Stimulated activated naive CD4-positive, alpha-beta T cell treated with Interleukin-2 at 50 U/mL for 16 hours (primary cell): ENCODE measurements around the gene CDKAL1.
"Not testable (repeated sequence)": the region's sequence is repeated elsewhere in the genome, so short reads cannot be mapped to it uniquely, and the experiment has no call there.

Experiments
- DNase-seq: peaks from one replicate; lab custom pipeline; 2025; lab: John Stamatoyannopoulos, UW

CDKAL1 gene

DNA sequence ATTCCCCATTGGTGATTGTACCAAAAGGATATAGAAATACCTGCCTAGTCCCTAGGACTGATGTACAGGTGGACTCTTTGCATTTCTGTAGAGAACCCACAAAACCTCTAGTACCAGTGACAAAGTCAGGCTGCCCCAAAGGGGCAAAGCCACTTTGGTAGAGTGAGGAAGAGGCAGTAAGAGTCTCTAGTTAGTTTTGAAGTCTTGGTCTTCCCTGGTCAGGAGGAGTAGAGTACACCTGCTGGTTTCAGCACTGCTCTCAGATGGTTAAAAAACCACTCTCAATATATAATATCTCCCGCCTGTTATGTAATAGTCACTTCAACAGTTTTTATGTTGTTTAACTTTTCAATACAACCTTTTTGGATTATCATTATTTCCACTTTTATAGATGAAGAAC is 344.9 kb downstream of the CDKAL1 start:
- no peak for DNase-seq

DNA sequence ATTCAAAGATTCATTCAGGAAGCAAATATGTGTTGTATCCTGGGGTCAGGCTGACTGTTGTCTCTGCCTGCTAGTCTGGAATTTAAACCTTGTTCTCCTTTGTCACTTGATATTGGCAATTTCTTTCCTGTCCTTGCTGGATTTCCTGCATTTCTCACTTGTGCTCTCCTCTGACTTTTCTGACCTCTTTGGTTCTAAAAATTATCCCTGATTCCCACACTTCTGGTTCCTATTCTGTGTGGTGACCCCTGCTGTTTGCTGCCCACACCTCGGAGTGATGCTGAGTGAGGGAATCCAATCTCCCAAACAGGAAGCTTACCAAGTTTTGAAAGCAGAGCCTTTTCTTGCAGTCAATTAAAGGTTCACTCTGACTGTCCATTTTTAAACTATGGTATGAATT is 345.3 kb downstream of the CDKAL1 start:
- DNase-seq, result no peak

DNA sequence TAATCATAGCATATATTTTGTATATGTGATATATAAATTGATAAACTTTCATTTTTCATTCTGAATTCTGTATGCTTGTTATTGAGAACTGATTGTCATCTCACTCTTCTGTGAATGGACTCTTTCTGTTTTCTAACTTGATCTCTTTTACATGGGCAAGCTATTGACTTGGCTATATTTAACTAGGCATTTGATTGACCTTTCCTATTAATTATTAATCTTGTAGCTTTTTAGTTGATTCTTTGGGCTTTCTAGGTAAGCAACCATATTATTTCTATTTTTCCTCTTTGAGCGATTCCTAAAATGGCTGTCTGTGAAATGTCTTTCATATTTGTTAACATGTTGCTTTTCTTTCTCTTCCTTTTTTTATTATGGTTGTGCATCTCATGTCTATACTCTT is 347.1 kb downstream of the CDKAL1 start:
- DNase-seq, result no peak

DNA sequence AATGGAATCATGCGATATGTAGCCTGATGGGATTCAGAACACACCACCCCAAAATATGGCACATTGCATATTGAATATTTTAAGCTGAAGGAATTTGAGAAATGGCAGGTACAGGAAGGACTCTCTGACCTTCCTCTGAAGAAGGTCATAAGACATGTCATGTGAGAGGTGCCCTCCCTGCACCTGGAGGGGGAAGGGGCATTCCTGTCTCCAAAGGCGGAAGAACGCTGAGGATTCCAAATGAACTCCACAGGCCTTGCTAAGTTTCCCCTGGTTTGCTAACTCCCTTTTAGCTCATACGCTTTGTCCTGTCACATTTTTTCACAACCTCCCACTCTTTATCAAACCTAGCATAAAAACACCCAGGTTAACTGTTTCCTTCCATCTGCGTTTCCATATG is 347.8 kb downstream of the CDKAL1 start:
- no peak for DNase-seq

DNA sequence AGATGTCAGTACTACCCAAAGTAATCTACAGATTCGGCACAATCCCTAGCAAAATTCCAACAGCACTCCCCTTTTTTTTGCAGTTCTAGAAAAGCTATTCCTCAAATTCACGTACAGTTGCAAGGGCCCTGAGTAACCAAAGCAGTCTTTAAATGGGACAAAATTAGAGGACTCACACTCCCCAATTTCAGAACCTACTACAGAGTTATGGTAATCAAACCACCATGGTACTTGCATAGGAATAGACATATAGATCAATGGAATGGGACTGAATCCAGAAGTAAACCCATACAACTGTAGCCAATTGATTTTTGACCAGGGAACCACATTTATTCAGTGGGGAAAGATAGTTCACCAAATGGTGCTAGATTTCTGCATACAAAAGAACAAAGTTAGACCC is 350.8 kb downstream of the CDKAL1 start:
- DNase-seq, result no peak

DNA sequence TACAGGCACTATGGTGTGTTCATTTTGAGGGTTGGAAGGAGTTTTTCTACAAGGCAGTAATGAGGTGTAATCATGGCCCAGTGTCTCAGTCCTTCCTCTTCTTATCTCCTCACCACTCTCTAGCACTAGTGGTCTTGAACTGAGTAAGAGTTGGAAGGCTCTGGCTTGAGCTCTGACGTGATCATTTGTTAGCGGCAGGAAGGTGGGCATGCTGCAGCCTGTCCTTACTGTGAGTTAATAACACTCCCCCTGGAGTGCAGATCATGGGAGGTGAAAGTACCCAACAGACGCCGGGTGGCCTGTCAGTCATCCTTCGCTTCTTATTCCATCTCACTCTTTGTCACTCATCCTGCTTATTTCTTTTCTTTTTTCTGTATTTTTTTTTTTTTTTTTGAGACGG is 356.9 kb downstream of the CDKAL1 start:
- DNase-seq, result no peak

DNA sequence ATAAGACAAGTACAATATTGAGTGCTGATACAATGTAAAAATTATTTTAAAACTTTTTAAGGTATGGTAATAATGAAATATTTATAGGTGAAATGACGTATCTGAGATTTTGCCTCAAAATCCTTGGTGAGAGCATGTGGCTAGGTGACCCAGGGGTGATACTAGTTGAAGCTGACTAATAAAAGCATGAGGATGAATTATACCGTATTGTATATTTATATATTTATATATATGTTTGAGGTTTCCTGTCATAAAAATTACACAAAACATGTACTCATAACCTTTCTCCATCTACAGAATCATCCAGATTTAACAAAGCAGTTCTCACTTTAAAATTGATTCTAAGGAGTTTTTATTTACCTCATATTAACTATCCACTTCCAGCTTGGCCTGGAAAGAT is 358.1 kb downstream of the CDKAL1 start:
- DNase-seq, result no peak

DNA sequence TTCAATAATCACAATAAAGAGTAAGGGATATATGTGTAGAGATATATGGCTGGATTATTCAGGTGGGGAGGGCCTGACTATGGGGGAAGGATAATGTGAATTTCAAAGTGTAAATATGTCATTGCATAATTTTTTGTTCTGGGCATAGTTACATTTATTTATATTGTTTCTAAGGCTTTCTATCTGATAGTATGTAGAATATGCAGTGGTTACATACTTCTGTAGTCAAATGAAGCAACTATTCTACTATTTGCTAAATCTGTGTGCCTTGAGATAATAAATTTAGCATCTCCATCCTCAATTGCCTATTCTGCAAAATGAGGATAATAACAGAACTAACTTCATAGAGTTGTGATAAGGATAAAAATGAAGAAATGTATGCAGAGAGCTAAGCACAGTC is 359.2 kb downstream of the CDKAL1 start:
- DNase-seq, result no peak

DNA sequence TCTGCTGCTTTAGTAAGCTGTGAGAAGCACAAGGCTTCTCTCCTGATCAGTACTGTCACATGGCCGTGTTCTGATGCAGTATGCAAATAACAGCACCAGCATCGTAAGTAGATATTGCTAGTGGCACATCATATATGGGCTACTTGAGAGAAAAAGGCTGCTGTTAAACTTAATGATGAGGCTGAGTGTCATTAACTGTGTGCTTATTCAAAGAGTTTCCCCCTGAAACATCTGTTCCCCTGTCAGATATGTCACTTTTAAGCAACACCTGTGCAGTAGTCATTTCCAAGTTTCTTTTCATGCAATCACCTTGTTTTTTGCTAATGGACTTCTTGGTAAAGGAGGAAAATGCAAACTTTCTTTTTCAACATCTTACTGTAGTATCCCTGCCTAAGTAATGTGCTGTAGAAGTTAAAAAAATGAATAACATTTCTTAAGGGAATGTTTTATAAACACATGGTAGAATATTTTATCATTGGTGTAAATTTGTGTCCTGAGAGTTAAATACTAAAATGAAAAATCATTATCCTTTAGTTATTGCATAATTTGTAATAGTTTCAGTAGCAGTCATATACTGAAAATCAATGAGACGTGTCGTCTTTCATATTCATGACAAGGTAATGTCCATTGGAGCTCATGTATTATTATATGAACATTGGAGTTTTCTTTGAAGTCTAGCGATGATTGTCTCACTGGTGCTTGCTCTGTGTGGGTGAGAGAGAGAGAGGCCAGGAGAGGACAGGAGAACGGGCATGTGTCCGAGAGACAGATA is 366.3 kb downstream of the CDKAL1 start:
- DNase-seq, result no peak

DNA sequence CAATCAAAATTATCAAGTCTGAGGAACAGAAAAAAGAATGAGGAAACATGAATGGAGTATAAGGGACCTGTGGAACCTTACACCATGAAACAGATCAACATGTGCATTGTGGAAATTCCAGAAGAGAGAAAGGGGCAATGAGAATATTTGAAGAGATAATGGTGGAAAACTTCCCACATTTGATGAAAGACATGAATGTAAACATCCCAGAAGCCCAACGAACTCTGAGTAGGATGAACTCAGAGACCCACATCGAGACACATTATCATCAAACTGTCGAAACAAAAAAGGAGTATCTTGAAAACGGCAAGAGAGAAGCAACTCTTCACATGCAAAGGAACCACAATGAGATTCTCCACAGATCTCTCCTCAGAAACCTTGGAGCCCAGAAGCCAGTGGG is 371.1 kb downstream of the CDKAL1 start:
- no peak for DNase-seq

DNA sequence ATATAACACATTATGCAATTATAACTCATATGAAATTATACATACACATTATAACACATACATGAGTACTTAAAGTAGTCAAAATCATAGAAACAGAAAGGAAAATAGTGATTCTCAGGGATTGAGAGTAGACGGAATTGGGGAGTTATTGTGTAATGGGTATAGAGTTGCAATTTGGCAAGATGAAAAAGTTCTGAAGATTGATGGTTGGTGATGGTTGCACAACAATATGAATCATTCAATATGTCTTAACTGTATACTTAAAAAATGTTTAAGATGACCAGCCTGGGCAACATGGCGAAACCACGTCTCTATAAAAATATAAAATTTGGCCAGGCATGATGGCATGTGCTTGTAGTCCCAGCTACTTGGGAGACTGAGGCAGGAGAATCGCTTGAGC is 372.7 kb downstream of the CDKAL1 start:
- no peak for DNase-seq

DNA sequence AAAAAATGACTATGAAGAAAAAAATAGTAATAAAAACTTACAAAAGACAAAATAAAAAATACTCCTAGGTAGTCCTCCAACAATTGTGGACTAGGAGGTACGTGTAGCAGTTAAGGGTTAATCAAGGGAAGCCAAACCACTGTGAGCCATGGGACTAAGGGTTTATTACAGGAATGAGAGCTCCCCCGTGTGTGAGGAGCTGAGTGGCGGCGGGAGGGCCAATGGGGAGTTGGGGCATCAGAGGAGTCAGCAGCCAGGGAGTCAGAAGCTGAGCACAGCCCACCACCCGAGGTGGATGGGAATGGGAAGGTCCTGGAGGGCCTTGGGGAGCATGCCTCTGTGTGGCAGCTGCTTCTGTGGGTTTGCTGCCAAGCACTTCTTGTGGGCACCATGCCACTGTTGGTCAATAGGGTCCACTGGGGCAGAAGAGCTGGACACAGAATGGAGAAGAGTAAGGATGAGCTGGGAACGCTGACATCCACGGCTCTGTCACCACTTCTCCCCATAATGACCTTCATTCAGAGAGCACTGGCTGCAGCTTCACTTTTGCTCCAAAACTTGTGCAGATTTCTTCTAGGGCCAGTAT is 373.3 kb downstream of the CDKAL1 start:
- no peak for DNase-seq

DNA sequence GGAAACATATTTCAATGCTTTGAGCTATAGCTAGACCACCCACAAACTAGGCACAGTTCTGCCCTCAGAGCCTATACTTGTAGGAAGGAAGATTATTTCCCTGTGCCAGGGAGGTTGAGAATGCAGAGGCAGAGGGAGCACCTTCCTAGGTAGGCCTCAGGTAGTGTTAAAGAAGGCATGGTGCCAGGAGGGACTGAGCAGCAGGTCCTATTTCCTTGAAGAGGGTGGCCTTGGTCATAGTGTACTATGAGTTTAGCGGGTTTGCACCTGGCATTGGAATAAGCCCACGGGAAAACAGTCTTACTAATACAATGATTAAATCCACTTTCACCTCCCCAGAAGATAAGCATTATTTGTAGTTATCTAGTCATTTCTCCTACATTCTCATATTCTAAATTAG is 375.4 kb downstream of the CDKAL1 start:
- DNase-seq, result no peak

DNA sequence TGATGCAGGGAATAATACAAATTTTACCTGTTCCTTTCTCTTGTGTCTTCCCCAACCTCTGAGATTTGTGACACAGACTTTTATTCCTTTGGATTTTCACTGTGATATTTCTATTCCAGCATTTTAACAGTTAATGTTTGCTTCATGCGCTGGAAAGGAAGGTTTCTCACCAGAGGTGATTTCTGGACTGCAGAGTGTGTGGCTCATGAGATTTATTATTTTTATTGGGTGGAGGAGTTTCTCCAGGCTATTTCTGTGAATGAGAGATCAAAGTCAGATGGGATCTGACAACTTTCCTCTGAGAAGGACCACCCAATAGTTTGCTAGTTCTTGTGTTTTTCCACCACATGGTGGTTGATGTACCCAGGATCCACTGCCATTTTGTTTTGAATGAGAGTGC is 377.5 kb downstream of the CDKAL1 start:
- no peak for DNase-seq

DNA sequence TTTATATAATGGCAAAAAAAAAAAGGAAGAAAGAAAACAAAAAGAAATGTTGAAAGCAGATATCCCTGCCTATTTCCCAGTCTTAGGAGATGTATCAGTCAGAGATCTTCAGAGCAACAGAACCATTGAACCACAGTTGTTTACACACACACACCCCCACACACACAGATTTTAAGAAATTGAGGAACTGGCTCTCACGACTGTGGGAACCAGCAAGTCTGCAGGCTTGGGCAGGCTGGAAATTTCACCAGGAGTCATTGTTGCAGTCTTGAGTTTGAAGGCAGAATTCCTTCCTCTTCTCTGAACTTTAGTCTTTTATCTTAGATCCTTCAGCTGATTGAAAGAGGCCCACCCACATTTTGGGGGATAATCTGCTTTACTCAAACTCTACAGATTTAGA is 380.9 kb downstream of the CDKAL1 start:
- no peak for DNase-seq

DNA sequence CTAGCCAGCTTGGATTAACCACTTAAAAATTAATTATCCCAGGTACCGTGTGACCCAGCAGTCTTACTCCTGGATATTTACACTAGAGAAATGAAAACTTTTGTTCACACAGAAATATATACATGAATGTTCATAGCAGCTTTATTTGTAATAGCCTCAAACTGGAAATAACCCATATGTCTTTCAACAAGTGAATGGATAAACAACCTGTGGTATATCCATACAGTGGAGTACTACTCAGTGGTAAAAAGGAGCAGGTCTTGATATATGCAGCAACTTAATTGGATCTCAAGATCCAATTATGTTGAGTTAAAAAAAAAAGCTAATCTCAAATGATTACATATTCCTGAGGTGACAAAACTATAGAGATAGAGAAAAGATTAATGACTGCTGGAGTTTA is 381.4 kb downstream of the CDKAL1 start:
- DNase-seq, result no peak

DNA sequence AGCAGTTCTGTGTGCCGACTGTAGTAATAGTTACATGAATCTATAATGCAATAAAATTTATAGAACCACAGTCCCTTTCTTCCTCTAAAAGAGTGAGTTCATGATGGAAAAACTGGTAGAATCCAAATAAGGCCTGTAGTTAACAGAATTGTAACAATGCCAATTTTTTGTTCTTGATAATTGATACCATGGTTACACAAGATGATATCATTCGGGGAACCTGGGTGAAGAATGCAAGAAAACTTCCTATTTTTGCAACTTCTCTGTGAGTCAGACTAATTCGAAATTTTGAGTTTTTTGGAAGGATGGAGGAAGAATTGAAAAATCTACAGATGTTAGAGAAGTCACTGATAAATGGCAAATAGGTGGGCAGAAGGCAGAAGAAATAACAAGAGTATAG is 381.8 kb downstream of the CDKAL1 start:
- DNase-seq, result no peak

DNA sequence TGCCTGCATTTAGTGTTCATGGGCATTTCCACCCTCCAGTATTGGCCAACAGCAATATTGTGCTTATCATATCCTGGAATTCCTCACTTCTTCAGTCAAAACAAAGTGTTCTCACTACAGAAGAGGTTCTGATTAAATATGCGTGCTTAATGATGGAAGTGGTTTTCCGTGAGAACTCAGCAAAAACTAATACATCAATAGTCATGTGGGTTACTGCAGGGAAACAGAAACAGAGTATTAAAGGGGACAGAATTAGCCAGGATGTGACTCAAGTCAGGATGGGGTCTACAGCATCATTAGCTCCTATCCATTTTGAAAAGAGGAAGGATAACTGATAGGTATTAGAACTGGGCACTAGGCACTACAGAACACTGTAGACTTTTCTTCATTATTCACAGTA is 384.6 kb downstream of the CDKAL1 start:
- no peak for DNase-seq

DNA sequence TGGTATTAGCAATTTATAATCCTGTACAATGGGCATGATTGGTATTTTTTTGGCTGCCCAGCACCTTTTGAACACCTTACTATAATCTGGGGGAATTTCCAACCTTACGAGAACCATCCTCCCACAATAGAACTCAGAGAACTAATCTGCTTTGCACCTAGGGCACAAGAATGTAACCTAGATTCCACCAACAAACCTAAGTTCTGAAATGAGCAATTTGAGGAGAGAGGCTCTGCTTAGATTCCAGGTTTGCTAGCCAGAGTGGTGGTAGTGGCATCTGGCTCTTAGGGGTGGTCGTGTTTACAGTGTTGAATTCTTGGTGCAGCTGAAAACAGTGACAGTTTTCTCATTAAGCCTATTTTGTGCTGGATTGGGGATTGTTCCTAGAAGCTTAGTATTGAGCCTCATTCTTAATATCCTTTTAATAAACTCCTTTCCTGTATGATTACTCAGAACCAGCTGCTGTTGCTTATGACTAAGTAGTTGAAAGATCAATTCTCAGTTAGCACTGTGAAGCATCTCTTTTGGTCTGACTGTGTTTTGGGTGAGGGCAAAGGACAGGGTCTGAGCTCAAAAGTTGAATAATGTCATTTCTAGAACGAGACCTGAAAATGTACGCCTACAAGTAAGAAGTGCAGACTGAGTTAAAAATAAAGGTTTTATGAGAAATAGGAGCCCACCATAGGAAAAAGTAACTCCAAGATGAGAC is 385.6 kb downstream of the CDKAL1 start:
- no peak for DNase-seq

DNA sequence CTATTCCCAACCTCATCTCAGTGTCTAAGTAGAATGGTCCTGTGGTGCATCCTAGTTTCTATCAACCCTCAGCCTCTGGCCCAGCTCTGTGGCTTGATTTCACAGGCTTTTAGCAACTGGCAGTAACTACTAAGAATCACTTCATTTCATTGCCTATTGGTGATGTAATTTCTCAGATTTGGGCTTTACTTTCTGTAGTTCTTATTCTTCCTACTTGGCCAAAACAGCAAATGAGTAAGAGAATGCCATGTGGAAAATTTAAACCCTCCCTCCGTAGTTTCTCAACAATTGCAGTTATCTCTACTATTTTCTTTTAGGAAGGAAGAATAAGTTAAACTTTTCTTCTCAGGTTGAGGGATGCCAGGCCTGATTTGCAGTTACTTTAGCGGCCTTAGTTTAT is 387.3 kb downstream of the CDKAL1 start:
- no peak for DNase-seq

DNA sequence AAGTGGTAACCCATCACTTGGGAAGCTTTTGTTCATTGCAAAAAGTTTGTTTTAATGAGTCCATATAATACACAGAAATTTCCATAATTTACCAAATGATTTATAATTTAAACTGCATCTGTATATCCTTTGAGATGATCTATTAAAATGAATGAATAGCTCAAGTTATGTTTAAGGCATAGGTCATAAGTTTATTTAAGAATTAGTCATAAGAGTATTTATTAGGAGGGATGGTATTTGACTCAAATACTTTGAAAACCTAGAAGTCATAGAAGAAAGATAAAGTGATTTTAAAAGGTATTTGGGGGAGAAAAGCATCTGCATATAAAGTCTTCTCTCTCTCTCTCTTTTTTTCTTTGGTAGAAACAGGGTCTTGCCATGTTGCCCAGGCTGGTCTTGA is 388.5 kb downstream of the CDKAL1 start:
- no peak for DNase-seq

DNA sequence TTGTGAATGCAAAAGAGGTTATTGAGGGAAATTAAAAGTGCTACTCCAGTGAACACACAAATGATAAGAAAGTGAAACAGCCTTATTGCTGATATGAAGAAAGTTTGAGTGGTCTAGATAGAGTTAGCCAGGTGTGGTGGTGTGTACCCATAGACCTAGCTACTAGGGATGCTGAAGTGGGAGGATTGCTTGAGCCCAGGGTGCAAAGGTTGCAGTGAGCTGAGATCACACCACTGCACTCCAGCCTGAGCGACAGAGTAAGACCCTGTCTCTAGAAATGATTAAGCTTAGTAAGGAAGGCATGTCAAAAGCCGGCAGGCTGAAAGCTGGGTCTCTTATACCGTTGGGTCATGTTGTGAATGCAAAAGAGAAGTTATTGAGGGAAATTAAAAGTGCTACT is 389.8 kb downstream of the CDKAL1 start:
- DNase-seq, result not testable (repeated sequence)

DNA sequence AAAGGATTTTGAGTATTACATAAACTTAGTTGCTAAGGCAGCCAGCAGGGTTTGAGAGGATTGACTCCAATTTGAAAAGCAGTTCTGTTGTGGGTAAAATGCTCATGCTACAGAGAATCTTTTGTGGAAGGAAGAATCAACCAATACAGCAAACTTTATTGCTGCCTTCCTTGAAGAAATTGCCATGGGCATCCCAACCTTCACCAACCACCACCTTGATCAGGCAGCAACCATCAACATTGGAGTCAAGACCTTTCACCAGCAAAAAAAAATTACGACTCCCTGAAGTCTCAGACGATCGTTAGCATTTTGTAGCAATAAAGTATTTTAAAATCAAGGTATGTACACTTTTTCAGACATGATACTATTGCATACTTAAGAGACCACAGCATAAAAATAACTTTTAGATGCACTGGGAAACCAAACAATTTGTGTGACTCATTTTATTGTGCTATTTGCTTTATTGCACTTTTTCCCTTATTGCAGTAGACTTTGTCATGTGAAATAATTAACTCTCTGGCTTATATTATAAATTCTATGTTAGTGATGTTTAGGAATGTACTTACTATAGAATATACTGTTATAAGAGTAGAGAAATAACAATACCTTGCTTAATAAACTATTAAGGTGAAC is 390.8 kb downstream of the CDKAL1 start:
- DNase-seq, result no peak
